ENCODE measurements around the gene TSPEAR.
"Not testable (repeated sequence)": the region's sequence is repeated elsewhere in the genome, so short reads cannot be mapped to it uniquely, and the experiment has no call there.

The TSPEAR gene

DNA sequence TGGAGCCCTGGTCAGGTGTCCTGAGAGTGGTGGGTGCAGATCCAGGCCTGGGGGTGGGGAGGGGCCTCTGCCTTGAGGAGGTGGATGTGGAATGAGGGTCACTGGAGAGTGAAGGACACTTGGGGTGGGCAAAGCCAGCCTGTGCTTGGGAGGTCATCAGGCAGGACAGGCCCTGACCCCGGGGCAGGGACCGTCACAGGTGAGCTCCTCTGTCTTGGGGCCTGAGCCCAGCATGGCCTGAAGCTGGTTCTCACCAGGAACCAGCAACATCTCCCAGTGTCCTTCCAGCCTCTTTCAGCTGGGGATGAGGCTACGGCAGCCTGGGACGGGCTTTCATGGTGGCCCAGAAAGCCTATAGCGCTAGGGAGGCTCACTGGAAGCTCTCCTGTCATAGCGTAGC, 159.2 kb downstream of the TSPEAR start:
- DNase-seq (ENCODE audit: low spot score), result no peak
- in situ Hi-C loops (cut with MboI; ENCODE audit: low sequenced_read_pairs, unreplicated experiment), result no loop called here
- TF ChIP-seq, protein P1, sequence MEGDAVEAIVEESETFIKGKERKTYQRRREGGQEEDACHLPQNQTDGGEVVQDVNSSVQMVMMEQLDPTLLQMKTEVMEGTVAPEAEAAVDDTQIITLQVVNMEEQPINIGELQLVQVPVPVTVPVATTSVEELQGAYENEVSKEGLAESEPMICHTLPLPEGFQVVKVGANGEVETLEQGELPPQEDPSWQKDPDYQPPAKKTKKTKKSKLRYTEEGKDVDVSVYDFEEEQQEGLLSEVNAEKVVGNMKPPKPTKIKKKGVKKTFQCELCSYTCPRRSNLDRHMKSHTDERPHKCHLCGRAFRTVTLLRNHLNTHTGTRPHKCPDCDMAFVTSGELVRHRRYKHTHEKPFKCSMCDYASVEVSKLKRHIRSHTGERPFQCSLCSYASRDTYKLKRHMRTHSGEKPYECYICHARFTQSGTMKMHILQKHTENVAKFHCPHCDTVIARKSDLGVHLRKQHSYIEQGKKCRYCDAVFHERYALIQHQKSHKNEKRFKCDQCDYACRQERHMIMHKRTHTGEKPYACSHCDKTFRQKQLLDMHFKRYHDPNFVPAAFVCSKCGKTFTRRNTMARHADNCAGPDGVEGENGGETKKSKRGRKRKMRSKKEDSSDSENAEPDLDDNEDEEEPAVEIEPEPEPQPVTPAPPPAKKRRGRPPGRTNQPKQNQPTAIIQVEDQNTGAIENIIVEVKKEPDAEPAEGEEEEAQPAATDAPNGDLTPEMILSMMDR (IDR thresholded peaks at IDR 0.05; ENCODE audit: borderline replicate concordance, control extremely low read depth, extremely low read depth, insufficient read depth, missing control alignments), result no peak

DNA sequence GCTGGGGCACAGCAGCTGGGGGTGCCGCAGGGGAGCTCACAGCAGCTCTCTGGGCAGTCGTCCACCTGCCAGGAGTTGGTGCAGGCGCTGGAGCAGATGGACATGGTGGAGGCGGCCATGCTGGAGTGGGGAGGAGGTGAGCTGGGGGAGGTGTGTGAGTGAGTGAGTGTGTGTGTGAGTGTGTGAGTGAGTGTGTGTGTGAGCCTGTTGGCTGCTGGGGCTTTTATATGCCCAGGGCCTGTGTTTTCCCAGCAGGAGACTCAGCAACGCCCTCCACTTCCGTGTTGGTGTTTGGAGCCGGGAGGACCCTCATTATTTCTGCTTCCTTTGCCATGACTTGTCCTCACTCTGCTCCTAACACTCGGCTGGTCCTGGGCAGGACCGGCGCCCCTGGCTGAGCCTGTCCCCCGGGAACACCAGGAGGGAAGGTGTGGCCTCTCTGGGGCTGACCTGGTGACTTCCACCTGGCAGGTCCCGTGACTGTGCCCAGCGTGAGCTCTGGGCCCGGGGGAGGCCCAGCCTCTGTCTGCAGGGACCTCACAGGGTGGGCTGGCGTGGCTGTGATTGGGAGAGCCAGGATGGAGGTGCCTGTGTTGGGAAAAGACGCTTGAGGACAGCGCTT, 159.9 kb downstream of the TSPEAR start, which contains the start of gene KRTAP10-2:
Gene KRTAP10-2 (minus strand): TSS at position 166 of the 622 bp plus-strand sequence. CDS start 47 bp downstream, at position 119.
- in situ Hi-C loops (cut with MboI; ENCODE audit: low sequenced_read_pairs, unreplicated experiment), result no loop called here

DNA sequence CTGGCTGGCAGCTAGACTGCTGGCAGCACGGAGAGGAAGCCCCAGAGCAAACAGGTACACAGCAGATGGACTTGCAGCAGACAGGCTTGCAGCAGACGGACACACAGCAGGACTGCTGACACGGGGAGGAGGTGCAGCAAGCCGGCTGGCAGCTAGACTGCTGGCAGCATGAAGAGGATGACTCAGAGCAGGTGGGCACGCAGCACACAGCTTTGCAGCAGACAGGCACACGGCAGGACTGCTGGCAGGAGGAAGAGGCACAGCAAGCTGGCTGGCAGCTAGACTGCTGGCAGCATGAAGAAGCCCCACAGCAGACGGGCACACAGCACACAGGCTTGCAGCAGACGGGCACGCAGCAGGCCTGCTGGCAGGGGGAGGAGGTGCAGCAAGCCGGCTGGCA, 160.6 kb downstream of the TSPEAR start:
- TF ChIP-seq, protein P1 (IDR thresholded peaks at IDR 0.05; ENCODE audit: borderline replicate concordance, control extremely low read depth, extremely low read depth, insufficient read depth, missing control alignments), result no peak
- in situ Hi-C loops (cut with MboI; ENCODE audit: low sequenced_read_pairs, unreplicated experiment), result no loop called here
- no peak for DNase-seq (ENCODE audit: low spot score)

More for the DNA sequence above, 159.9 kb downstream of the TSPEAR start, which contains the start of gene KRTAP10-2:
- TF ChIP-seq, protein P1 (IDR thresholded peaks at IDR 0.05; ENCODE audit: borderline replicate concordance, control extremely low read depth, extremely low read depth, insufficient read depth, missing control alignments), result no peak
- no peak for DNase-seq (ENCODE audit: low spot score)

DNA sequence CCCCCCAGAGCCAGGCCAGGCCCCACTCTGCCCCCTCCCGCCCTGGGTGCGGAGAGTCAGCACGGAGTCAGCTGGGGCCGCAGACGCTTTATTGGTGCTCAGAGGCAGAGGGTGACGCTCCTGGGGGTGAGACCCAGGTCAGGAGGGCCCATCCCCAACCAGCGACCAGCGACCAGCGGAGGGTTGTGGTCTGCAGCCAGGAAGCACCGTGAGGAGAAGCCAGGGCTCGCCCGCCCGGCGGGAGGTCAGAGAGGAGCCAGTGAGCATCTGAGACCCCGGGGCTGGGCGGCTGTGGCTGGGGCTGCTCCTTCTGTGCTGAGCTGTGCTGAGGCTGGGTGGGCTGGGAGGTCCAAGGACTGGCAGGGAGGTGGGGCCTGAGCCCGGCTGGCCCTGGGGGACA, 161.1 kb downstream of the TSPEAR start:
- DNase-seq (ENCODE audit: low spot score); in situ Hi-C loops (cut with MboI; ENCODE audit: low sequenced_read_pairs, unreplicated experiment): not testable (repeated sequence)

DNA sequence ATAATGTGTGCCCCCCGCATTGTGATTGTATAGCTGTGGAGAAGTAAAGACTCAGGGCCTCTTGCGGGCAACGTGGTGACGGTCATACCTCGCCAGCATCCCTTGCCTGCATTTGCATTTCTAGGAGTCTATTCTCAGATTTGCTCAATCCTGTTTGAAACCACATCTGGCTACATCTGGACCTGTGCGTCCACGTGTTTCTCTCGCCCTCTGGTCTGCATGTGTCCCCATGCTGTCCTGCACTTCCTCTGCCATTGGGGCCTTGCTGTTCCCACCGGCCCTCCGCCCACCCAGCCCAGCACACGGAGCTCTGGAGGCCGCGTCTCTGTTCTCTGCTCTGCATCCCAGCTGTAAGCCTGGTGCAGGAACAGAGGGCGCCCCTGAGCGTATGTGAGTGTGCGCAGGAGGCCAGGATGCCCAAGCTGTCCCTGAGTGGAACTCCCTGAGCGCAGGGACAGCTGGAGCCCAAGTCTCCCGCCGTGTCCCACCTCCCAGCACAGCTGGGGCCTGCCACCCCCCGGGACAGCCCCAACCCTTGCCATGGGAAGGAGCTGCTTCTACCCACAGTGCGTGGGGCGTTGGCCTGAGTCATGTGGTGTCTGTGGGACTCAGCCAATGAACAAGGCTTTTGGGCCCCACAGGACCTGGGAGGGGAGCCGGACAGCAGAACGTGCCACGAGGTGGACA, 161.7 kb downstream of the TSPEAR start:
- TF ChIP-seq, protein P1 (IDR thresholded peaks at IDR 0.05; ENCODE audit: borderline replicate concordance, control extremely low read depth, extremely low read depth, insufficient read depth, missing control alignments), result no peak
- in situ Hi-C loops (cut with MboI; ENCODE audit: low sequenced_read_pairs, unreplicated experiment), result no loop called here
- no peak for DNase-seq (ENCODE audit: low spot score)

DNA sequence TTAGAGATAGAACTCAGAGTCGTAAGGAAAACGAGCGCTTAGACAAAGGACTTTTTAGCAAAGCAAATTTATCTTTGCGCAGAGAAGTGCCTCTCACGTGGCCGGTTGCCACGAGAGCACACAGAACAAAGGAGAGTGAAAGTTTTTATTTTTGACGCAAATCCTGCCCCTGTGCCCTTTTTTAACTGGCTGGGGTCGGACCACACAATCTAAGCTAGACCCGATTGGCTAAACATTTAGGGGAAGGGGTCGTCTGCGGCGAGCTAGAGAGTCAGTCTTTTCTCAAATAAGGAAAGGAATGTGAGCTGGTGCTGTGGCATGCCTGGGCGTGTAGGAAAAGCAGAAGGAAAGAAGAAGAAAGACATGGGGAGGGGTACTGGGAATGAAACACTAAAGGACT, 162.4 kb downstream of the TSPEAR start:
- no peak for DNase-seq (ENCODE audit: low spot score)
- TF ChIP-seq, protein P1 (IDR thresholded peaks at IDR 0.05; ENCODE audit: borderline replicate concordance, control extremely low read depth, extremely low read depth, insufficient read depth, missing control alignments), result no peak
- in situ Hi-C loops (cut with MboI; ENCODE audit: low sequenced_read_pairs, unreplicated experiment), result no loop called here

DNA sequence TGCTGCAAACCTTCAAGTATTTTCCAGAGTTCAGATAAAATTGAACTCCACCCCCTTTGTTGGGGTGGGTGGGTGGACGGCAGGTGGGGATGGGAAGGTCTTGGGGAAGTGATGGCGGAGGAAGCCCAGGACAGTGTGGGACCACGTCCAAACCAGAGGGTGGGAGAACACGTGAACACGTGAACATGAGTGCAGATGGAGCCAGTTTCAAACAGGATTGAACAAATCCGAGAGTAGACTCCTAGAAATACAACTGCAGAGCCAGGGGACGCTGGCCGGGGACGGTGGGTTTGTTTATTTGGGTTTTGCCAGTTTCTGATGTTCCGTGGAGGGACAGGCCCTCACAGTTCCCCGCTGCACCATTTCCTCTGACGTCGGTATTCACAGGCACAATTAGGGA, 163.0 kb downstream of the TSPEAR start:
- TF ChIP-seq, protein P1 (IDR thresholded peaks at IDR 0.05; ENCODE audit: borderline replicate concordance, control extremely low read depth, extremely low read depth, insufficient read depth, missing control alignments), result no peak
- in situ Hi-C loops (cut with MboI; ENCODE audit: low sequenced_read_pairs, unreplicated experiment), result no loop called here
- no peak for DNase-seq (ENCODE audit: low spot score)

Measured in GM13976 (cell line).